Naive thymus-derived CD4-positive, alpha-beta T cell (primary cell): Measurements from ENCODE around the gene NOSTRIN. TPM values are rescaled to one million over a fixed set of nuclear protein-coding genes. Genes with fewer than 3 reads are reported as not detected.

Experiments
- ATAC-seq: fragments of 150-1000 bp; cut with Tn5 transposase; 2 replicates; pipeline ENCODE4 v1.10.0; 2021; ENCODE audit warnings: mild to moderate bottlenecking, moderate library complexity
- CTCF ChIA-PET: fragments of 350-600 bp; sonication (Branson Sonifier 250); formaldehyde crosslinking; loops from one replicate; lab custom pipeline; 2021; ENCODE audit warnings: antibody characterized with exemption; lab: Charles Lee
- POLR2A ChIA-PET: fragments of 350-600 bp; sonication (Branson Sonifier 250); formaldehyde crosslinking; loops from one replicate; lab custom pipeline; 2021; ENCODE audit warnings: antibody characterized with exemption, inconsistent platforms; lab: Charles Lee
- DNase-seq, 9 donors: peaks; one replicate each; pipeline versions ENCODE4 v3.0.0 to v3.0.0-alpha.2; 2020 to 2022; ENCODE audit warnings: mixed read lengths in 1 of 9
- H3K27ac ChIP-seq: one replicate; pipeline ENCODE4 v1.7.0; 2013; ENCODE audit warnings: mild to moderate bottlenecking, low read depth, low read length, moderate library complexity
- H3K27me3 ChIP-seq, 2 donors: one replicate each; pipeline ENCODE4 v1.7.0; 2013; ENCODE audit warnings: low read length in 2 of 2, mild to moderate bottlenecking in 2 of 2, moderate library complexity in 2 of 2; ENCODE audit not compliant: control insufficient read depth in 2 of 2, insufficient read depth in 2 of 2
- H3K36me3 ChIP-seq, 3 experiments: 1 replicate in 2 of 3; 2 replicates in 1 of 3; pipeline ENCODE4 v1.7.0; 2013; ENCODE audit warnings: low read length in 3 of 3, mild to moderate bottlenecking in 3 of 3, moderate library complexity in 1 of 3; ENCODE audit not compliant: insufficient read depth in 3 of 3, control insufficient read depth in 2 of 3
- H3K4me1 ChIP-seq, 2 donors: one replicate each; pipeline ENCODE4 v1.7.0; 2013; ENCODE audit warnings: low read length in 2 of 2, mild to moderate bottlenecking in 2 of 2, moderate library complexity in 1 of 2; ENCODE audit not compliant: control insufficient read depth in 2 of 2, insufficient read depth in 2 of 2
- H3K4me3 ChIP-seq: 2 replicates; pipeline ENCODE4 v1.7.0; 2013; ENCODE audit warnings: mild to moderate bottlenecking, low read length
- H3K9me3 ChIP-seq, 3 experiments: 1 replicate in 2 of 3; 2 replicates in 1 of 3; pipeline ENCODE4 v1.7.0; 2013; ENCODE audit warnings: low read length in 3 of 3; ENCODE audit not compliant: control insufficient read depth in 2 of 3
- H3K27ac Mint-ChIP-seq, 9 donors: one replicate each; pipeline ENCODE4 v1.8.0; 2020 to 2022; ENCODE audit warnings: mixed read lengths in 9 of 9, mild to moderate bottlenecking in 8 of 9, moderate library complexity in 5 of 9, inconsistent platforms in 2 of 9
- H3K27me3 Mint-ChIP-seq, 5 donors: one replicate each; pipeline ENCODE4 v1.8.0; 2021 to 2022; ENCODE audit warnings: mixed read lengths in 5 of 5, mild to moderate bottlenecking in 1 of 5
- H3K36me3 Mint-ChIP-seq, 5 donors: one replicate each; pipeline ENCODE4 v1.8.0; 2020 to 2022; ENCODE audit warnings: mixed read lengths in 5 of 5, mild to moderate bottlenecking in 3 of 5, inconsistent platforms in 1 of 5
- H3K4me1 Mint-ChIP-seq, 7 donors: one replicate each; pipeline ENCODE4 v1.8.0; 2020 to 2022; ENCODE audit warnings: mixed read lengths in 7 of 7, mild to moderate bottlenecking in 3 of 7, inconsistent platforms in 1 of 7
- H3K4me3 Mint-ChIP-seq, 10 donors: one replicate each; pipeline ENCODE4 v1.8.0; 2020 to 2022; ENCODE audit warnings: mild to moderate bottlenecking in 10 of 10, mixed read lengths in 10 of 10, moderate library complexity in 6 of 10, inconsistent platforms in 2 of 10
- H3K9me3 Mint-ChIP-seq, 11 donors: one replicate each; pipeline ENCODE4 v1.8.0; 2020 to 2022; ENCODE audit warnings: mixed read lengths in 11 of 11, mild to moderate bottlenecking in 4 of 11, inconsistent platforms in 1 of 11, moderate library complexity in 1 of 11
- intact Hi-C, 2 donors: fragments of 100-400 bp; cut with micrococcal nuclease; formaldehyde crosslinking; loops; one replicate each; pipeline ENCODE4 v1.15.1; 2023
- polyA plus RNA-seq, 2 donors: library from polyadenylated mRNA; unstranded; fragments of 300-500 nt; fragmentation: Illumina TruSeq; gene quantifications; one replicate each; pipeline ENCODE4 v1.2.3, GENCODE V29; 2021
- total RNA-seq, 6 experiments: library from RNA in 5 of 6; stranded (reverse) in 5 of 6; gene quantifications; 1 replicate in 5 of 6; 2 replicates in 1 of 6; pipeline ENCODE4 v1.2.3 and lab custom pipeline; 2021 to 2026

NOSTRIN gene
- total and polyA plus RNA-seq, 7 experiments from 2014 or later = 0.32 to 0.73 TPM; not detected in 5

GRCh38 chr2:168821577-168821976, 19.1 kb downstream of the NOSTRIN start:
- Mint-ChIP-seq H3K27me3 (peaks cover 0 to 4% (median 0%) of the 10 kb centered on the region in 5 donors), H3K4me1 (no peaks in the 10 kb centered on the region), H3K4me3 (no peak overlapping the region), H3K9me3 (no peaks in the 10 kb centered on the region), H3K36me3 (no peaks in the 10 kb centered on the region), H3K27ac (no peak overlapping the region)
- Histone ChIP-seq H3K36me3 (no peaks in the 10 kb centered on the region), H3K27ac (no peak overlapping the region), H3K27me3 (no peaks in the 10 kb centered on the region), H3K4me1 (no peaks in the 10 kb centered on the region), H3K4me3 (no peak overlapping the region), H3K9me3 (no peaks in the 10 kb centered on the region)
- ChIA-PET POLR2A (no interaction called here), CTCF (no interaction called here)
- intact Hi-C loops = no loop called here
- no peak for ATAC-seq
- DNase-seq = no peak

- Mint-ChIP-seq H3K36me3 (no peaks in the 10 kb centered on the region), H3K9me3 (no peaks in the 10 kb centered on the region), H3K27ac (no peak overlapping the region), H3K4me3 (no peak overlapping the region), H3K27me3 (peaks cover 0 to 4% (median 0%) of the 10 kb centered on the region in 5 donors), H3K4me1 (no peaks in the 10 kb centered on the region)
- intact Hi-C loops = no loop called here
- POLR2A ChIA-PET = no interaction called here
- H3K9me3 ChIP-seq = no peaks in the 10 kb centered on the region
- H3K4me1 ChIP-seq = no peaks in the 10 kb centered on the region
- no peaks in the 10 kb centered on the region for H3K36me3 ChIP-seq
- H3K27ac ChIP-seq = no peak overlapping the region
- CTCF ChIA-PET = no interaction called here
- DNase-seq = no peak
- H3K4me3 ChIP-seq = no peak overlapping the region
- H3K27me3 ChIP-seq = no peaks in the 10 kb centered on the region
- ATAC-seq = no peak
These were observed 19.6 kb downstream of the NOSTRIN start for GRCh38 chr2:168821992-168822391.

- H3K36me3 ChIP-seq = no peaks in the 10 kb centered on the region
- Mint-ChIP-seq H3K27me3 (no peaks in the 10 kb centered on the region), H3K9me3 (no peaks in the 10 kb centered on the region), H3K27ac (no peak overlapping the region), H3K4me3 (no peak overlapping the region), H3K36me3 (no peaks in the 10 kb centered on the region), H3K4me1 (no peaks in the 10 kb centered on the region)
- no peak overlapping the region for H3K27ac ChIP-seq
- CTCF ChIA-PET = no interaction called here
- ATAC-seq = no peak
- no peaks in the 10 kb centered on the region for H3K9me3 ChIP-seq
- no peaks in the 10 kb centered on the region for H3K4me1 ChIP-seq
- POLR2A ChIA-PET = no interaction called here
- no peak for DNase-seq
- H3K4me3 ChIP-seq = no peak overlapping the region
- intact Hi-C loops = no loop called here
- no peaks in the 10 kb centered on the region for H3K27me3 ChIP-seq
These were observed 22.7 kb downstream of the NOSTRIN start for GRCh38 chr2:168825126-168825525.

GRCh38 chr2:168830958-168831357, 28.5 kb downstream of the NOSTRIN start:
- Histone ChIP-seq H3K36me3 (no peaks in the 10 kb centered on the region), H3K27me3 (no peaks in the 10 kb centered on the region), H3K4me3 (no peak overlapping the region), H3K27ac (no peak overlapping the region), H3K4me1 (no peaks in the 10 kb centered on the region), H3K9me3 (no peaks in the 10 kb centered on the region)
- DNase-seq = no peak
- Mint-ChIP-seq H3K27me3 (no peaks in the 10 kb centered on the region), H3K4me1 (no peaks in the 10 kb centered on the region), H3K9me3 (peaks cover 0 to 4% (median 0%) of the 10 kb centered on the region in 11 donors), H3K4me3 (no peak overlapping the region), H3K27ac (no peak overlapping the region), H3K36me3 (no peaks in the 10 kb centered on the region)
- ATAC-seq = no peak
- CTCF ChIA-PET = no interaction called here
- intact Hi-C loops = no loop called here
- POLR2A ChIA-PET = no interaction called here

GRCh38 chr2:168831662-168832061, 29.2 kb downstream of the NOSTRIN start:
- no peak for ATAC-seq
- peaks cover 0 to 4% (median 0%) of the 10 kb centered on the region in 11 donors for H3K9me3 Mint-ChIP-seq
- no peak for DNase-seq

GRCh38 chr2:168835969-168836368, 33.5 kb downstream of the NOSTRIN start:
- CTCF ChIA-PET = no interaction called here

More at GRCh38 chr2:168831662-168832061, 29.2 kb downstream of the NOSTRIN start:
- ChIA-PET CTCF (no interaction called here), POLR2A (no interaction called here)
- intact Hi-C loops = no loop called here
- Histone ChIP-seq H3K36me3 (no peaks in the 10 kb centered on the region), H3K4me1 (no peaks in the 10 kb centered on the region), H3K27ac (no peak overlapping the region), H3K9me3 (no peaks in the 10 kb centered on the region), H3K27me3 (no peaks in the 10 kb centered on the region), H3K4me3 (no peak overlapping the region)
- H3K27ac Mint-ChIP-seq = no peak overlapping the region
- H3K27me3 Mint-ChIP-seq = no peaks in the 10 kb centered on the region
- H3K4me1 Mint-ChIP-seq = no peaks in the 10 kb centered on the region
- H3K4me3 Mint-ChIP-seq = no peak overlapping the region
- no peaks in the 10 kb centered on the region for H3K36me3 Mint-ChIP-seq

GRCh38 chr2:168841445-168841844, 39.0 kb downstream of the NOSTRIN start:
- Histone ChIP-seq H3K27me3 (no peaks in the 10 kb centered on the region), H3K4me1 (no peaks in the 10 kb centered on the region), H3K4me3 (no peak overlapping the region), H3K9me3 (no peaks in the 10 kb centered on the region), H3K27ac (no peak overlapping the region), H3K36me3 (no peaks in the 10 kb centered on the region)
- POLR2A ChIA-PET = no interaction called here
- CTCF ChIA-PET = no interaction called here
- Mint-ChIP-seq H3K9me3 (peaks cover 0 to 1% (median 0%) of the 10 kb centered on the region in 11 donors), H3K36me3 (peaks cover 0 to 4% (median 0%) of the 10 kb centered on the region in 5 donors), H3K4me3 (no peak overlapping the region), H3K27me3 (no peaks in the 10 kb centered on the region), H3K4me1 (peaks cover 0 to 7% (median 0%) of the 10 kb centered on the region in 7 donors), H3K27ac (no peak overlapping the region)
- DNase-seq (no peak), ATAC-seq (no peak)
- intact Hi-C loops = no loop called here

More at GRCh38 chr2:168835969-168836368, 33.5 kb downstream of the NOSTRIN start:
- POLR2A ChIA-PET = no interaction called here
- no peak overlapping the region for H3K27ac Mint-ChIP-seq
- H3K4me1 Mint-ChIP-seq = no peaks in the 10 kb centered on the region
- H3K9me3 ChIP-seq = no peaks in the 10 kb centered on the region
- no peaks in the 10 kb centered on the region for H3K36me3 ChIP-seq
- H3K36me3 Mint-ChIP-seq = peaks cover 0 to 4% (median 0%) of the 10 kb centered on the region in 5 donors
- ATAC-seq (no peak), DNase-seq (no peak)
- no peaks in the 10 kb centered on the region for H3K27me3 Mint-ChIP-seq
- no peak overlapping the region for H3K27ac ChIP-seq
- no peak overlapping the region for H3K4me3 Mint-ChIP-seq
- H3K27me3 ChIP-seq = no peaks in the 10 kb centered on the region
- H3K4me1 ChIP-seq = no peaks in the 10 kb centered on the region
- peaks cover 0 to 4% (median 0%) of the 10 kb centered on the region in 11 donors for H3K9me3 Mint-ChIP-seq
- no peak overlapping the region for H3K4me3 ChIP-seq
- intact Hi-C loops = no loop called here
